A673 (cell line): ENCODE data around the gene RBFOX1. TPM values are rescaled to one million over a fixed set of nuclear protein-coding genes. Genes with fewer than 3 reads are reported as not detected.

ENCODE experiments used
- BruUV-seq: library from RNA; stranded (reverse); fragments of 400-500 nt; replicated peaks from 2 replicates; lab custom pipeline; 2021; lab: Mats Ljungman, UMichigan
- CTCF ChIA-PET: fragments of 300-600 bp; sonication (Branson Sonifier 250); formaldehyde crosslinking; loops from one replicate; lab custom pipeline; 2022; ENCODE audit warnings: antibody characterized with exemption; lab: Charles Lee
- POLR2A ChIA-PET: fragments of 300-600 bp; sonication (Branson Sonifier 250); formaldehyde crosslinking; loops from one replicate; lab custom pipeline; 2022; ENCODE audit warnings: antibody characterized with exemption; ENCODE audit not compliant: low non-redundant PET; lab: Charles Lee
- DNase-seq: peaks from one replicate; pipeline ENCODE4 v3.0.0-alpha.2; 2015; ENCODE audit warnings: low spot score
- H3K27ac ChIP-seq: fragments of 200-600 bp; sonication (generic); 2 replicates; pipeline ENCODE4 v1.5.1; 2016; ENCODE audit warnings: mixed run types, low read depth, mild to moderate bottlenecking, mixed read lengths, antibody characterized with exemption, low read length; ENCODE audit not compliant: poor library complexity, severe bottlenecking
- H3K27me3 ChIP-seq: fragments of 200-600 bp; sonication (generic); replicated peaks from 2 replicates; pipeline ENCODE4 v1.6.1; 2017; ENCODE audit warnings: mixed run types, low read depth, mild to moderate bottlenecking, mixed read lengths, antibody characterized with exemption, low read length; ENCODE audit not compliant: insufficient read depth, poor library complexity
- H3K36me3 ChIP-seq: fragments of 200-600 bp; sonication (generic); 2 replicates; pipeline ENCODE4 v1.6.1; 2016; ENCODE audit warnings: mixed run types, mild to moderate bottlenecking, mixed read lengths, antibody characterized with exemption, low read length; ENCODE audit not compliant: insufficient read depth, poor library complexity, severe bottlenecking
- H3K4me1 ChIP-seq: fragments of 200-600 bp; sonication (generic); 2 replicates; pipeline ENCODE4 v1.6.1; 2017; ENCODE audit warnings: mixed run types, mild to moderate bottlenecking, mixed read lengths, antibody characterized with exemption, low read length; ENCODE audit not compliant: insufficient read depth, poor library complexity, severe bottlenecking
- H3K4me3 ChIP-seq: fragments of 200-600 bp; sonication (generic); 2 replicates; pipeline ENCODE4 v1.5.1; 2016; ENCODE audit warnings: low read depth, mixed run types, mild to moderate bottlenecking, mixed read lengths, low read length; ENCODE audit not compliant: poor library complexity, severe bottlenecking
- H3K9me3 ChIP-seq: fragments of 200-600 bp; sonication (generic); 2 replicates; pipeline ENCODE4 v1.6.1; 2016; ENCODE audit warnings: mixed run types, low read depth, mild to moderate bottlenecking, mixed read lengths, antibody characterized with exemption, low read length; ENCODE audit not compliant: poor library complexity, severe bottlenecking
- EZH2 ChIP-seq: fragments of 200-600 bp; sonication (generic); IDR thresholded peaks from 2 replicates; pipeline ENCODE4 v1.6.1; 2017; ENCODE audit warnings: borderline replicate concordance, low read depth, mild to moderate bottlenecking, mixed read lengths, antibody characterized with exemption, low read length; ENCODE audit not compliant: poor library complexity, severe bottlenecking
- intact Hi-C: fragments of 100-400 bp; cut with micrococcal nuclease; formaldehyde crosslinking; loops from one replicate; pipeline ENCODE4 v1.10.0; 2022; ENCODE audit not compliant: unreplicated experiment
- total RNA-seq: library from RNA; stranded (reverse); gene quantifications from 2 replicates; pipeline ENCODE4 v1.2.3, GENCODE V29; 2021
- TF ChIP-seq, protein P1 (sequence below): fragments of 300-800, 200-600 bp; sonication (generic); conservative IDR thresholded peaks from 2 replicates; pipeline ENCODE4 v1.5.1; 2017; ENCODE audit warnings: low read depth, mild to moderate bottlenecking, antibody characterized with exemption, low read length, moderate library complexity, mixed read lengths

Gene RBFOX1
- total RNA-seq, 1 experiment from 2014 or later, result 1.8 TPM

DNA sequence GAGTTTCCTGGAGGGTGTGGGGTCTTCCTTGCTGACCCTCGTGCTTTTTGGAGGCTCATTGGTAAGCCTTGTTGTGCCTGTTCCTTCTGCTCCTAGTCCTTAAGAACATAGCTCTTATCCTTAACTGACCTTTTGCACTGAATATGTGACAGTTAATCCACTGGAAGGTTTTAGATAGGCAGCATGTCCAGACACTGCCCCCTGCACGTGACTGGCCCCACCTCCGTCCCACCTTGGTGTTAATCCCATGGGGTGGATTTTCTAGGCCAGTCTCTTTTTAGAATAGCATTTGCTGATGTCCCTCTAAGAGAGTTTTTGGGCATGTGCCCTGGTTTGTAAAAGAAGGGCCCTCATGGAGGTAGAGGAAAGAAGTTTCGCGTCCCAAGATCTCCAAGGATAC, 58.3 kb downstream of the RBFOX1 start:
- Histone ChIP-seq H3K36me3 (no peaks in the 10 kb centered on the region), H3K9me3 (peaks cover 5% of the 10 kb centered on the region), H3K27ac (no peak overlapping the region), H3K4me3 (no peak overlapping the region), H3K4me1 (no peaks in the 10 kb centered on the region), H3K27me3 (no peaks in the 10 kb centered on the region)
- ChIA-PET CTCF (no interaction called here), POLR2A (no interaction called here)
- no TSS peak for BruUV-seq
- intact Hi-C loops, result no loop called here
- no peak for TF ChIP-seq EZH2
- TF ChIP-seq, protein P1, sequence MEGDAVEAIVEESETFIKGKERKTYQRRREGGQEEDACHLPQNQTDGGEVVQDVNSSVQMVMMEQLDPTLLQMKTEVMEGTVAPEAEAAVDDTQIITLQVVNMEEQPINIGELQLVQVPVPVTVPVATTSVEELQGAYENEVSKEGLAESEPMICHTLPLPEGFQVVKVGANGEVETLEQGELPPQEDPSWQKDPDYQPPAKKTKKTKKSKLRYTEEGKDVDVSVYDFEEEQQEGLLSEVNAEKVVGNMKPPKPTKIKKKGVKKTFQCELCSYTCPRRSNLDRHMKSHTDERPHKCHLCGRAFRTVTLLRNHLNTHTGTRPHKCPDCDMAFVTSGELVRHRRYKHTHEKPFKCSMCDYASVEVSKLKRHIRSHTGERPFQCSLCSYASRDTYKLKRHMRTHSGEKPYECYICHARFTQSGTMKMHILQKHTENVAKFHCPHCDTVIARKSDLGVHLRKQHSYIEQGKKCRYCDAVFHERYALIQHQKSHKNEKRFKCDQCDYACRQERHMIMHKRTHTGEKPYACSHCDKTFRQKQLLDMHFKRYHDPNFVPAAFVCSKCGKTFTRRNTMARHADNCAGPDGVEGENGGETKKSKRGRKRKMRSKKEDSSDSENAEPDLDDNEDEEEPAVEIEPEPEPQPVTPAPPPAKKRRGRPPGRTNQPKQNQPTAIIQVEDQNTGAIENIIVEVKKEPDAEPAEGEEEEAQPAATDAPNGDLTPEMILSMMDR, result no peak
- no peak for DNase-seq

DNA sequence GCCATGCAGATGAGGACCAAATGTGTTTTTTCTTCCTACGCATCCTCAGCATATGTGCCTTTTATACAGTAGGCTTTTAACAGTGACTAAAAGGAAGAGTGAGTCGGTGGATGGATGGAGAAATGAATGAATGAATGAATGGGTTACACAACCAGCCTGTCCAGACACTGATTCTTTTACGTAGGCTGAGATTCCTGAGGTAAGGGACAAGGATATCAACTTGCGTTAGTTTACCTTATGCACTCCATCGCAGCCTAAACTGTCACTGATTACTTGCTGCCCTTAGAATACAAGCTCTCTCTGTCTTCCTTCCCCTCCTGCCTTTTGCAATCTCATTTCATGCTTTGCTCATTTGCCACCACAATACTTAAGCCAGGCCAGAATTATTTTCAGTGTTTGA, 59.0 kb downstream of the RBFOX1 start:
- TF ChIP-seq EZH2, result no peak
- TF ChIP-seq, protein P1, result no peak
- intact Hi-C loops, result no loop called here
- POLR2A ChIA-PET, result no interaction called here

DNA sequence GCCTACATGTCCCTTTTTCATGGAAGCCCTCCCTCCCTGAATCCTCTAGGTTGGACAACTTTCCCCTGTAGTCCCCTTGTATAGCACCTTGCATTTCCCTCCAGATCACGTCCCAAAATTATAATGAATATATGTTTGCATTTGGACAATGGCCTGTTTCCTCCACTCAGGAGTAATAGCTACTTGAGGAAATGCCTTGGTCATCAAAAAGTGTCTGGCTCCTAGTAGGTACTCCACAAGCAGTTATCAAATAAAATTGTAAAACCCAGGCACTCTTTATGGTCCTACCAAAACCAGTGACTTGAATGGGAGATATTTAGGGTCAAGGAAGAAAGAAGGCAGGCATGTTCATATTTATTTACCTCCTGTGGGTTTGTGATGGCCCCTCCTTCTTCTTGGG, 59.6 kb downstream of the RBFOX1 start:
- Histone ChIP-seq H3K4me1 (no peaks in the 10 kb centered on the region), H3K36me3 (no peaks in the 10 kb centered on the region), H3K27ac (no peak overlapping the region), H3K27me3 (no peaks in the 10 kb centered on the region), H3K4me3 (no peak overlapping the region), H3K9me3 (peaks cover 5% of the 10 kb centered on the region)
- POLR2A ChIA-PET, result no interaction called here
- intact Hi-C loops, result no loop called here
- no peak for TF ChIP-seq EZH2
- CTCF ChIA-PET, result no interaction called here
- BruUV-seq, result no TSS peak
- DNase-seq, result no peak

More for the DNA sequence above, 59.0 kb downstream of the RBFOX1 start:
- Histone ChIP-seq H3K36me3 (no peaks in the 10 kb centered on the region), H3K4me3 (no peak overlapping the region), H3K9me3 (peaks cover 5% of the 10 kb centered on the region), H3K4me1 (no peaks in the 10 kb centered on the region), H3K27ac (no peak overlapping the region), H3K27me3 (no peaks in the 10 kb centered on the region)
- CTCF ChIA-PET, result no interaction called here
- DNase-seq, result no peak
- no TSS peak for BruUV-seq

DNA sequence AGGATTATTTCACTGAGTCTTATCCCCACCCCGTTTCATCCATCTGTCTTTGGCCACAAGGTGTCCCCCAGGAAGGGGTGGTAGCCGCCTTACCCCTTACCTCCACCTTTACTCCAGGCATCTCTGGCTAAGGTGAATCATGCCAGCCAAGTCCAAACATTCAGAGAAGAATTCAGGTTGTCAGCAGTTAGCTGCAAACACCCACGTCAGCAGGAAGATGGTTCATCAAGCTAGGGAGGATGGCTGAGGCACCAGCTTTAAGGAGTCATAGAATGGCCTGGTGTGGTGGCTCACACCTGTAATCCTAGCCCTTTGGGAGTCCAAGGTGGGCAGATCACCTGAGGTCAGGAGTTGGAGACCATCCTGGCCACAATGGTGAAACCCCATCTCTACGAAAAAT, 61.0 kb downstream of the RBFOX1 start:
- DNase-seq, result no peak
- CTCF ChIA-PET, result no interaction called here
- no peak for TF ChIP-seq EZH2
- TF ChIP-seq, protein P1, result no peak
- Histone ChIP-seq H3K27ac (no peak overlapping the region), H3K27me3 (no peaks in the 10 kb centered on the region), H3K4me1 (no peaks in the 10 kb centered on the region), H3K9me3 (peaks cover 5% of the 10 kb centered on the region), H3K36me3 (no peaks in the 10 kb centered on the region), H3K4me3 (no peak overlapping the region)
- BruUV-seq, result no TSS peak
- POLR2A ChIA-PET, result no interaction called here
- intact Hi-C loops, result no loop called here
